DOHH2 (cell line): ENCODE results near the gene IRS1.
"Not testable (repeated sequence)": the region's sequence is repeated elsewhere in the genome, so short reads cannot be mapped to it uniquely, and the experiment has no call there.

Experiments used
- H3F3A ChIP-seq: fragments of 200-600 bp; sonication (generic), shearing (Covaris generic); 2 replicates; pipeline ENCODE4 v1.6.0; 2016; ENCODE audit warnings: antibody characterized with exemption, mild to moderate bottlenecking; ENCODE audit not compliant: control insufficient read depth, insufficient read depth
- H3K27ac ChIP-seq: fragments of 200-600 bp; sonication (generic); 2 replicates; pipeline ENCODE4 v1.5.1; 2014; ENCODE audit warnings: low read depth, mild to moderate bottlenecking, low read length, moderate library complexity
- H3K27me3 ChIP-seq: fragments of 200-600 bp; sonication (generic); 2 replicates; pipeline ENCODE4 v1.6.1; 2014; ENCODE audit warnings: mild to moderate bottlenecking, low read length, mixed read lengths; ENCODE audit not compliant: control insufficient read depth
- H3K36me3 ChIP-seq: fragments of 200-600 bp; sonication (generic); 2 replicates; pipeline ENCODE4 v1.6.1; 2014; ENCODE audit warnings: mild to moderate bottlenecking, low read length, moderate library complexity, mixed read lengths; ENCODE audit not compliant: control insufficient read depth
- H3K4me1 ChIP-seq: fragments of 200-600 bp; sonication (generic); 2 replicates; pipeline ENCODE4 v1.6.1; 2014; ENCODE audit warnings: mild to moderate bottlenecking, low read length, mixed read lengths; ENCODE audit not compliant: control insufficient read depth
- H3K4me2 ChIP-seq: fragments of 200-600 bp; sonication (generic); 2 replicates; pipeline ENCODE4 v1.6.0; 2014; ENCODE audit warnings: mild to moderate bottlenecking, low read length, moderate library complexity
- H3K4me3 ChIP-seq: fragments of 200-600 bp; sonication (generic); 2 replicates; pipeline ENCODE4 v1.5.1; 2014; ENCODE audit warnings: mild to moderate bottlenecking, low read length, mixed read lengths
- H3K79me2 ChIP-seq: fragments of 200-600 bp; sonication (generic); 2 replicates; pipeline ENCODE4 v1.6.1; 2014; ENCODE audit warnings: mild to moderate bottlenecking, low read length, mixed read lengths; ENCODE audit not compliant: control insufficient read depth
- H3K9me2 ChIP-seq: fragments of 200-600 bp; sonication (generic); replicated peaks from 2 replicates; pipeline ENCODE4 v1.6.1; 2014; ENCODE audit warnings: mild to moderate bottlenecking, low read length, mixed read lengths; ENCODE audit not compliant: control insufficient read depth
- H3K9me3 ChIP-seq: fragments of 200-600 bp; sonication (generic); 2 replicates; pipeline ENCODE4 v1.6.1; 2014; ENCODE audit warnings: antibody characterized with exemption, low read length, mixed read lengths; ENCODE audit not compliant: control insufficient read depth, insufficient read depth
- H4K20me1 ChIP-seq: fragments of 200-600 bp; sonication (generic); 2 replicates; pipeline ENCODE4 v1.6.0; 2014; ENCODE audit warnings: low read depth, mild to moderate bottlenecking, antibody characterized with exemption, low read length, moderate library complexity; ENCODE audit not compliant: control insufficient read depth, insufficient read depth
- EZH2phosphoT487 ChIP-seq: fragments of 200-600 bp; sonication (generic); IDR thresholded peaks from 2 replicates; pipeline ENCODE4 v1.6.1; 2017; ENCODE audit warnings: borderline replicate concordance, mild to moderate bottlenecking, antibody characterized with exemption, low read length, moderate library complexity, mixed read lengths
- TF ChIP-seq, protein P1 (sequence below): fragments of 200-600 bp; sonication (generic); IDR thresholded peaks from one replicate; pipeline ENCODE4 v1.5.1; 2014; ENCODE audit warnings: antibody characterized with exemption, mild to moderate bottlenecking, low read depth, low read length; ENCODE audit not compliant: poor library complexity, severe bottlenecking

The IRS1 gene

DNA sequence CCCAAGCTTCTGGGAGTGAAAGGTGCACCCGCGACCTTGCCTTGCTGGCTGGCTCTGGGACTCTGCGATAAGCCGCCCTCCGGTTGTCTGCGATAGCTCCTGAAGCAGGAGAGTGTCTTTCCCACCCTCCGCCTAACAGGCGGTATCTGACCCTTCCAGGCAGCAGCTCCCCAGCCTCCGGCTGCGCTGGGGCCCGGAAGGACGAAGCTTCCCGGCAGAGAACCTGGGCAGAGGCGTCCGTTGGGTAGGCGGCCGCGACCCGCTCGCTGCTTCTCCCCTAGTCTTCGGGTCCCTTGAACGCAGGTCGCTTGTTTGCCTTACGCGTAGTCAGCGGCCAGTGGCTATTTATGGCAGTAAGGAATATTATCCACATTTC is 35.8 kb upstream of the IRS1 start:
- peaks cover 5% of the 10 kb centered on the region for H3K9me3 ChIP-seq
- TF ChIP-seq EZH2phosphoT487, result no peak
- TF ChIP-seq, protein P1, sequence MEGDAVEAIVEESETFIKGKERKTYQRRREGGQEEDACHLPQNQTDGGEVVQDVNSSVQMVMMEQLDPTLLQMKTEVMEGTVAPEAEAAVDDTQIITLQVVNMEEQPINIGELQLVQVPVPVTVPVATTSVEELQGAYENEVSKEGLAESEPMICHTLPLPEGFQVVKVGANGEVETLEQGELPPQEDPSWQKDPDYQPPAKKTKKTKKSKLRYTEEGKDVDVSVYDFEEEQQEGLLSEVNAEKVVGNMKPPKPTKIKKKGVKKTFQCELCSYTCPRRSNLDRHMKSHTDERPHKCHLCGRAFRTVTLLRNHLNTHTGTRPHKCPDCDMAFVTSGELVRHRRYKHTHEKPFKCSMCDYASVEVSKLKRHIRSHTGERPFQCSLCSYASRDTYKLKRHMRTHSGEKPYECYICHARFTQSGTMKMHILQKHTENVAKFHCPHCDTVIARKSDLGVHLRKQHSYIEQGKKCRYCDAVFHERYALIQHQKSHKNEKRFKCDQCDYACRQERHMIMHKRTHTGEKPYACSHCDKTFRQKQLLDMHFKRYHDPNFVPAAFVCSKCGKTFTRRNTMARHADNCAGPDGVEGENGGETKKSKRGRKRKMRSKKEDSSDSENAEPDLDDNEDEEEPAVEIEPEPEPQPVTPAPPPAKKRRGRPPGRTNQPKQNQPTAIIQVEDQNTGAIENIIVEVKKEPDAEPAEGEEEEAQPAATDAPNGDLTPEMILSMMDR, result no peak
- peak overlapping the region; percentile 90 for H3K27ac ChIP-seq
- H3K79me2 ChIP-seq, result peaks cover 40% of the 10 kb centered on the region
- no peaks in the 10 kb centered on the region for H3K9me2 ChIP-seq
- peak overlapping the region; percentile 82 for H3K4me2 ChIP-seq
- H3K4me1 ChIP-seq, result peaks cover 44% of the 10 kb centered on the region
- H3K4me3 ChIP-seq, result peak overlapping the region; percentile 80
- H3F3A ChIP-seq, result peaks cover 17% of the 10 kb centered on the region
- peaks cover 30% of the 10 kb centered on the region for H3K36me3 ChIP-seq
- H3K27me3 ChIP-seq, result no peaks in the 10 kb centered on the region
- no peaks in the 10 kb centered on the region for H4K20me1 ChIP-seq

DNA sequence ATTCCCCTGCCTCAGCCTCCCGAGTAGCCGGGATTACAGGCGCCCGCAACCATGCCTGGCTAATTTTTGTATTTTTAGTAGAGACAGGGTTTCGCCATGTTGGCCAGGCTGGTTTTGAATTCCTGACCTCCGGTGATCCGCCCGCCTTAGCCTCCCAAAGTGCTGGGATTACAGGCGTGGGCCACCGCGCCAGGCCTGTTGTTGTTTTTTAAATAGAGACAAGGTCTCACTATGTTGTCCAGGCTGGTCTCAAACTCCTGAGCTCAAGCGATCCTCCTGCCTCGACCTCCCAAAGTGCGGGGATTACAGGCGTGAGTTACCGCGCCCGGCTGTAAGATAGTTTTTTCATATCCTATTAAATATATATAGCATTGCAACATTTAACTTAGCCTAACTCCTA is 35.3 kb upstream of the IRS1 start:
- not testable (repeated sequence) for H3K27ac ChIP-seq

GRCh38 chr2:226832061-226832460 is 32.4 kb upstream of the IRS1 start:
- peaks cover 9% of the 10 kb centered on the region for H3K36me3 ChIP-seq
- no peaks in the 10 kb centered on the region for H3K9me2 ChIP-seq
- peaks cover 14% of the 10 kb centered on the region for H3F3A ChIP-seq
- no peaks in the 10 kb centered on the region for H4K20me1 ChIP-seq
- TF ChIP-seq, protein P1, result no peak
- TF ChIP-seq EZH2phosphoT487, result no peak
- no peak overlapping the region for H3K4me2 ChIP-seq
- peaks cover 9% of the 10 kb centered on the region for H3K79me2 ChIP-seq
- no peaks in the 10 kb centered on the region for H3K27me3 ChIP-seq
- peaks cover 19% of the 10 kb centered on the region for H3K4me1 ChIP-seq
- no peak overlapping the region for H3K27ac ChIP-seq
- H3K4me3 ChIP-seq, result no peak overlapping the region
- peaks cover 5% of the 10 kb centered on the region for H3K9me3 ChIP-seq

More for the DNA sequence above, 35.3 kb upstream of the IRS1 start:
- peaks cover 35% of the 10 kb centered on the region for H3K79me2 ChIP-seq
- H3K27me3 ChIP-seq, H3K9me3 ChIP-seq, H3K9me2 ChIP-seq, H4K20me1 ChIP-seq: not testable (repeated sequence)
- peaks cover 39% of the 10 kb centered on the region for H3K4me1 ChIP-seq
- H3F3A ChIP-seq, result peaks cover 17% of the 10 kb centered on the region
- H3K4me3 ChIP-seq, result peak overlapping the region; percentile 80
- H3K36me3 ChIP-seq, result peaks cover 25% of the 10 kb centered on the region
- H3K4me2 ChIP-seq, result peak overlapping the region; percentile 82

- TF ChIP-seq, protein P1, result no peak
- TF ChIP-seq EZH2phosphoT487, result no peak
- H3K9me2 ChIP-seq, result no peaks in the 10 kb centered on the region
- 0 out of 2 replicates have a peak, but pooled peaks cover 7% of the 10 kb centered on the region for H3F3A ChIP-seq
- H3K36me3 ChIP-seq, result peaks cover 4% of the 10 kb centered on the region; the same call in 1 of the 2 replicates
- H3K27me3 ChIP-seq, result no peaks in the 10 kb centered on the region
- peaks cover 15% of the 10 kb centered on the region for H3K4me1 ChIP-seq
- peaks cover 5% of the 10 kb centered on the region for H3K9me3 ChIP-seq
- no peak overlapping the region for H3K4me2 ChIP-seq
- no peak overlapping the region for H3K4me3 ChIP-seq
- no peaks in the 10 kb centered on the region for H4K20me1 ChIP-seq
- H3K27ac ChIP-seq, result no peak overlapping the region
- peaks cover 5% of the 10 kb centered on the region; the same call in 1 of the 2 replicates for H3K79me2 ChIP-seq
These were observed 31.6 kb upstream of the IRS1 start for GRCh38 chr2:226831266-226831665.
